ENCODE measurements around the gene WDSUB1. TPM values are rescaled to one million over a fixed set of nuclear protein-coding genes. Genes with fewer than 3 reads are reported as not detected.

Gene WDSUB1
- total RNA-seq (2012; rRNA removed), result 5.0 and 5.2 TPM in 2 replicates
- polyA plus RNA-seq (2012; rRNA removed), result 3.9 and 4.8 TPM in 2 replicates
- 2.3 and 3.0 TPM in 2 replicates for polyA plus RNA-seq (2012; cell fraction: cytosol; rRNA removed)
- 2.3 and 4.7 TPM in 2 replicates for polyA plus RNA-seq (2012; cell fraction: nucleus; rRNA removed; ENCODE audit: low replicate concordance)
- percentile 63 among the genes with signal in this experiment for Bru-seq, nascent RNA
- percentile 64 among the genes with signal in this experiment for BruChase-seq, experiment 1, labeled RNA remaining after a 6-hour chase
- BruChase-seq, experiment 2, labeled RNA remaining after a 2-hour chase, result percentile 73 among the genes with signal in this experiment
- long read RNA-seq, transcript WDSUB1-202 (11 exons, 1,912 nt), result major isoform, 9 of 21 reads
- long read RNA-seq, partial matches to known transcripts, result 1 of 21 reads
- long read RNA-seq, other reads (novel, unspliced or antisense), result 10 of 21 reads

GRCh38 chr2:159285929-159286708 is at the start of gene WDSUB1:
WDSUB1 (minus strand) TSS chr2:159286703; CDS start chr2:159283069, 3,634 bp downstream.
- Histone ChIP-seq H2BK15ac (ENCODE audit: low read depth, low read length) (peak within 1 kb of the TSS; percentile 42; the same call in 1 of the 3 replicates), H3K9me3 (ENCODE audit: control insufficient read depth, insufficient read depth, low read length) (no peaks in the 10 kb centered on the region), H3K4ac (ENCODE audit: low read depth, low read length) (peak within 1 kb of the TSS; percentile 95), H4K5ac (ENCODE audit: low read depth, low read length) (peak within 1 kb of the TSS; percentile 79), H3K18ac (ENCODE audit: low read depth, low read length) (peak within 1 kb of the TSS; percentile 67), H3K4me3 (ENCODE audit: insufficient read depth, low read depth, low read length) (peak within 1 kb of the TSS; percentile 59), H3K36me3 (ENCODE audit: control insufficient read depth, insufficient read depth, low read length) (peaks cover 4% of the 10 kb centered on the region; the same call in 1 of the 2 replicates), H2AK5ac (ENCODE audit: low read depth, low read length) (peak within 1 kb of the TSS; percentile 40; the same call in 1 of the 2 replicates), H4K20me1 (ENCODE audit: insufficient read depth, low read length) (no peaks in the 10 kb centered on the region), H3K9ac (ENCODE audit: low read depth, low read length) (peak within 1 kb of the TSS; percentile 97), H4K8ac (ENCODE audit: low read depth in 2 of 2, low read length in 2 of 2) (peak within 1 kb of the TSS; percentile 94 to 100), H3K27ac (ENCODE audit: insufficient read depth, low read length) (peak within 1 kb of the TSS; percentile 92), H3K4me2 (ENCODE audit: low read depth, low read length) (peak within 1 kb of the TSS; percentile 82), H4K91ac (ENCODE audit: insufficient read depth, low read depth, low read length) (peak within 1 kb of the TSS; percentile 89), H3K56ac (ENCODE audit: extremely low read depth, insufficient read depth, low read length) (peak within 1 kb of the TSS; percentile 99), H2BK120ac (ENCODE audit: low read depth, low read length) (0 out of 2 replicates have a peak within 1 kb of the TSS, but pooled peaks have one; percentile 43), H2BK20ac (ENCODE audit: low read depth, low read length) (no peak within 1 kb of the TSS; the same call in 1 of the 2 replicates), H3K79me1 (ENCODE audit: low read depth in 1 of 2, low read length in 2 of 2) (peaks cover 0 to 21% of the 10 kb centered on the region in 2 experiments; a peak in 2 of 4 replicates), H3K23ac (ENCODE audit: low read depth, low read length) (peak within 1 kb of the TSS; percentile 99), H2BK5ac (ENCODE audit: low read depth, low read length, poor library complexity, severe bottlenecking) (peak within 1 kb of the TSS; percentile 33), H2AK9ac (replicated peaks; ENCODE audit: low read depth, low read length, poor library complexity) (peak within 1 kb of the TSS; percentile 94), H3K27me3 (ENCODE audit: control insufficient read depth, insufficient read depth, low read length) (no peaks in the 10 kb centered on the region), H3K14ac (replicated peaks; ENCODE audit: low read depth, low read length) (peak within 1 kb of the TSS; percentile 98), H3K4me1 (ENCODE audit: control insufficient read depth, insufficient read depth, low read length) (peaks cover 5% of the 10 kb centered on the region), H2AFZ (replicated peaks; ENCODE audit: low read length, poor library complexity) (peak within 1 kb of the TSS; percentile 96), H3K9me1 (ENCODE audit: insufficient read depth, low read length) (no peaks in the 10 kb centered on the region; the same call in 1 of the 2 replicates)
- intact Hi-C loops (cut with micrococcal nuclease), result loop anchor here (5.0 kb wide), 2 partner anchors 149 to 426 kb away; partner anchors contain the start of gene MARCHF7
- POLR2A ChIA-PET (ENCODE audit: unreplicated experiment), result interaction anchor here (0.8 kb wide), 1 partner anchor 426 kb away, joined by 3 read pairs; the partner anchor contains the start of gene MARCHF7
- dilution Hi-C loops (cut with HindIII; ENCODE audit: low sequenced_read_pairs, unreplicated experiment), result no loop called here
- ATAC-seq (ENCODE audit: low read depth), result peak; percentile 33
- CTCF ChIA-PET, result interaction anchor here (0.7 kb wide), 1 partner anchor 82 kb away, joined by 3 read pairs; no protein-coding TSS in a partner anchor
- BruUV-seq (replicated peaks), result no TSS peak
- WGBS, 2 experiments (ENCODE audit: extremely low coverage in 2 of 2, insufficient read length in 1 of 2), result 0% methylated on average over 15 of the region's 64 CpGs; no CpG with 5 or more reads in 1 of the 2 experiments
- in situ Hi-C loops (cut with MboI; ENCODE audit: low sequenced_read_pairs), result no loop called here
- DNase-seq, result peak; percentile 71
- TF ChIP-seq MAZ (IDR thresholded peaks at IDR 0.05; ENCODE audit: borderline replicate concordance, low read depth, low read length), result no peak
- TF ChIP-seq FOS (IDR thresholded peaks at IDR 0.05; ENCODE audit: low read depth, low read length), result no peak
- no peak for TF ChIP-seq RFX5 (IDR thresholded peaks at IDR 0.05; ENCODE audit: low read depth, low read length)
- no peak for TF ChIP-seq RAD21 (IDR thresholded peaks at IDR 0.05; ENCODE audit: low read length)
- TF ChIP-seq SMC3 (IDR thresholded peaks at IDR 0.05; ENCODE audit: low read depth, low read length), result 0 out of 2 replicates have a peak, but pooled peaks have one; percentile 5
- no peak for TF ChIP-seq NFE2L2 (IDR thresholded peaks at IDR 0.05; ENCODE audit: low read depth, low read length)
- TF ChIP-seq BHLHE40 (IDR thresholded peaks at IDR 0.05; ENCODE audit: low read depth, low read length), result peak; percentile 80
- TF ChIP-seq ELK1 (IDR thresholded peaks at IDR 0.05; ENCODE audit: borderline replicate concordance, low read depth, low read length), result no peak
- TF ChIP-seq CTCF (conservative IDR thresholded peaks at IDR 0.05; ENCODE audit: low read depth, low read length), result no peak
- TF ChIP-seq CHD1 (IDR thresholded peaks at IDR 0.05; ENCODE audit: low read depth, low read length), result no peak
- TF ChIP-seq POLR2A (IDR thresholded peaks at IDR 0.05; ENCODE audit: low read depth, low read length), result no peak
